ENCODE data around the gene PRPF4. TPM values are rescaled to one million over a fixed set of nuclear protein-coding genes. Genes with fewer than 3 reads are reported as not detected.

Gene PRPF4
- total and polyA plus RNA-seq, 9 of the 15 experiments (the other 6 are each of a cell fraction or from before 2014, with no cell fraction given) = 25.8 to 66.0 (median 39.8) TPM

- in situ Hi-C loops (cut with MboI) (no loop called here), intact Hi-C loops (cut with micrococcal nuclease) (no loop called here)
- BruUV-seq (replicated peaks) = no TSS peak
- WGBS (ENCODE audit: insufficient coverage, low coverage, missing lambda C conversion rate) = 7% methylated on average over 9 of the region's 9 CpGs
- FAIRE-seq (no peak), DNase-seq (ENCODE audit: extremely low read depth in 1 of 4, low spot score in 3 of 4) (no peak), ATAC-seq (no peak)
- peaks cover 17% of the 10 kb centered on the region for H3K36me3 ChIP-seq (ENCODE audit: control insufficient read depth, insufficient read depth, low read length)
- H3K27me3 ChIP-seq (ENCODE audit: control insufficient read depth in 2 of 2, insufficient read depth in 2 of 2, low read length in 2 of 2) = peaks cover 11 to 25% of the 10 kb centered on the region in 2 experiments; a peak in 4 of 5 replicates
- H3K27ac ChIP-seq (ENCODE audit: extremely low read depth, low read depth, low read length) = no peak overlapping the region
- H3K4me3 ChIP-seq = no peak overlapping the region
- no peak overlapping the region for H2AFZ ChIP-seq (ENCODE audit: low read depth, low read length)
- 0 out of 2 replicates have a peak, but pooled peaks cover 3% of the 10 kb centered on the region for H4K20me1 ChIP-seq (replicated peaks; ENCODE audit: control insufficient read depth, insufficient read depth, low read length)
- H3K9me1 ChIP-seq (ENCODE audit: control insufficient read depth, insufficient read depth, low read length) = no peaks in the 10 kb centered on the region
- H3K79me2 ChIP-seq (ENCODE audit: control insufficient read depth, insufficient read depth, low read length) = no peaks in the 10 kb centered on the region
- no peaks in the 10 kb centered on the region for H3K9me3 ChIP-seq (replicated peaks; ENCODE audit: control insufficient read depth, insufficient read depth, low read depth, low read length)
- H3K4me1 ChIP-seq (replicated peaks in 1 of 2; ENCODE audit: control insufficient read depth in 2 of 2, insufficient read depth in 2 of 2, low read length in 2 of 2) = peaks cover 12 to 17% of the 10 kb centered on the region in 2 experiments; a peak in 4 of 5 replicates
- ChIA-PET POLR2A (interaction anchor here (0.6 to 1.8 kb wide), 7 partner anchors 9 to 1153 kb away, joined by 3 to 9 read pairs (median 3); partner anchors contain the start of genes CDC26, FKBP15, PRPF4 and SLC31A1), CTCF (ENCODE audit: low intra/inter-chr PET ratio) (no interaction called here)
- H3K9ac ChIP-seq (ENCODE audit: insufficient read depth in 1 of 2, low read depth in 2 of 2, low read length in 2 of 2) = no peak overlapping the region
- TF ChIP-seq ZNF24 (IDR thresholded peaks at IDR 0.05) = peak; percentile 45; the same call in 1 of the 2 replicates
- no peak for TF ChIP-seq TRIM25 (IDR thresholded peaks at IDR 0.05; ENCODE audit: borderline replicate concordance)
- no peak overlapping the region for H3K4me2 ChIP-seq (ENCODE audit: insufficient read depth, low read length)
These were observed 21.5 kb downstream of the PRPF4 start for GRCh38 chr9:113296796-113297558.

Measured in K562 (cell line).